Fibroblast of mammary gland (primary cell): ENCODE measurements around the gene RASSF7.

ENCODE experiments used
- DNase-seq: peaks from one replicate; pipeline ENCODE4 v3.0.0-alpha.2; 2010; ENCODE audit warnings: low read depth
- H3K4me3 ChIP-seq: 2 replicates; pipeline ENCODE4 v1.5.1; 2011; ENCODE audit warnings: low read depth, mild to moderate bottlenecking, low read length, moderate library complexity; ENCODE audit not compliant: control insufficient read depth
- CTCF ChIP-seq: conservative IDR thresholded peaks from 2 replicates; pipeline ENCODE4 v1.5.1; 2011; ENCODE audit warnings: low read depth, low read length, inconsistent platforms; ENCODE audit not compliant: control insufficient read depth, insufficient read depth

RASSF7 gene

GRCh38 chr11:518463-519202, 42.1 kb upstream of the RASSF7 start:
- TF ChIP-seq CTCF = no peak
- H3K4me3 ChIP-seq = peak overlapping the region; percentile 16
- peak; percentile 96 for DNase-seq

- TF ChIP-seq CTCF = no peak
- H3K4me3 ChIP-seq = no peak overlapping the region
- DNase-seq = no peak
Measured at GRCh38 chr11:520428-521176, 40.2 kb upstream of the RASSF7 start.

- no peak for TF ChIP-seq CTCF
- no peak overlapping the region for H3K4me3 ChIP-seq
- no peak for DNase-seq
Measured at GRCh38 chr11:521177-521688, 39.5 kb upstream of the RASSF7 start.

GRCh38 chr11:526192-526591, 34.6 kb upstream of the RASSF7 start:
- DNase-seq = no peak
- H3K4me3 ChIP-seq = no peak overlapping the region
- TF ChIP-seq CTCF = no peak

GRCh38 chr11:528166-528814, 32.5 kb upstream of the RASSF7 start:
- no peak for TF ChIP-seq CTCF
- H3K4me3 ChIP-seq = no peak overlapping the region
- DNase-seq = no peak

- H3K4me3 ChIP-seq = no peak overlapping the region
- no peak for DNase-seq
- TF ChIP-seq CTCF = no peak
Measured at GRCh38 chr11:528815-529727, 31.7 kb upstream of the RASSF7 start.
